Limb (tissue), 2 donors: ENCODE results near the gene USP17L29.
"Not testable (repeated sequence)": the region's sequence is repeated elsewhere in the genome, so short reads cannot be mapped to it uniquely, and the experiment has no call there.

Experiments used
- DNase-seq, 2 donors: peaks; one replicate each; pipeline ENCODE4 v3.0.0-alpha.2; 2016; ENCODE audit errors: extremely low spot score in 2 of 2

The USP17L29 gene, protein sequence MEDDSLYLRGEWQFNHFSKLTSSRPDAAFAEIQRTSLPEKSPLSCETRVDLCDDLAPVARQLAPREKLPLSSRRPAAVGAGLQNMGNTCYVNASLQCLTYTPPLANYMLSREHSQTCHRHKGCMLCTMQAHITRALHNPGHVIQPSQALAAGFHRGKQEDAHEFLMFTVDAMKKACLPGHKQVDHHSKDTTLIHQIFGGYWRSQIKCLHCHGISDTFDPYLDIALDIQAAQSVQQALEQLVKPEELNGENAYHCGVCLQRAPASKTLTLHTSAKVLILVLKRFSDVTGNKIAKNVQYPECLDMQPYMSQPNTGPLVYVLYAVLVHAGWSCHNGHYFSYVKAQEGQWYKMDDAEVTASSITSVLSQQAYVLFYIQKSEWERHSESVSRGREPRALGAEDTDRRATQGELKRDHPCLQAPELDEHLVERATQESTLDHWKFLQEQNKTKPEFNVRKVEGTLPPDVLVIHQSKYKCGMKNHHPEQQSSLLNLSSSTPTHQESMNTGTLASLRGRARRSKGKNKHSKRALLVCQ

DNA sequence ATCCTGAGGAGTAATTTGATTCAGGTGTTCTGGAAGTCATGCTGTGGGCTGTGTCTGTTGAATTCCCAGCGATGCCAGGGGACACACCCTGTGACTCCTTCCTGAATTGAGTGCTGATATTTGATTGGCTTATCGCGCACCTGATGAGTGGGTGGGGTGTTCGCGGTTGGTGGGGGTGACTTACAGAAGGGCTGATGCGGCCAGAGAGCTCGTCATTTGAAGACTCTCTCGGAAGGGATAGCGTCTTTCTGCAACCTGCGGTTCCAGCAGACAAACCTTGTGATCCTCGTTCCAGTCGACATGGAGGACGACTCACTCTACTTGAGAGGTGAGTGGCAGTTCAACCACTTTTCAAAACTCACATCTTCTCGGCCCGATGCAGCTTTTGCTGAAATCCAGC is at the start of gene USP17L29:
Gene USP17L29 (plus strand): TSS at position 301 of the 400 bp plus-strand sequence. CDS start 0 bp downstream, at position 301.
- not testable (repeated sequence) for DNase-seq

DNA sequence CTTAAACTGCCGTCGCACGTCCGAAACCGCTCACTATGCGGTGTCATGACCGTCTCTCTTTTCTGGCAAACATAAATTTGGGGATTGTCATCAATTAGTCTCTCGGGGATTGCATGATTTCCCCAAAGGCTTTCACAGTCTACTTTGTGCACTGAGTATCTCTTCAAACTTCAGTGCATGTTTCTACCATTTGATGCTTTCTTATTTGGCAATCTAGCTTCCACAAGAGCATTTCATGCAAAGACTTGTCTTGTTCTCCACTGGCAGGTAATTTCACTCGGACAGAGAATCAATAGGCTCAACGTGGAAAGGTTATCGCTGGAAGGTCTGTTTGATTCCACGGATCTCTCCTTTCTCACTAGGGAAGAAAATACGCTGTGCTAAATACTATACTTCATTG is 29.2 kb upstream of the USP17L29 start:
- DNase-seq, result not testable (repeated sequence)

DNA sequence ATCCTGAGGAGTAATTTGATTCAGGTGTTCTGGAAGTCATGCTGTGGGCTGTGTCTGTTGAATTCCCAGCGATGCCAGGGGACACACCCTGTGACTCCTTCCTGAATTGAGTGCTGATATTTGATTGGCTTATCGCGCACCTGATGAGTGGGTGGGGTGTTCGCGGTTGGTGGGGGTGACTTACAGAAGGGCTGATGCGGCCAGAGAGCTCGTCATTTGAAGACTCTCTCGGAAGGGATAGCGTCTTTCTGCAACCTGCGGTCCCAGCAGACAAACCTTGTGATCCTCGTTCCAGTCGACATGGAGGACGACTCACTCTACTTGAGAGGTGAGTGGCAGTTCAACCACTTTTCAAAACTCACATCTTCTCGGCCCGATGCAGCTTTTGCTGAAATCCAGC is 28.6 kb upstream of the USP17L29 start, which contains the start of gene USP17L24:
Gene USP17L24 (plus strand): TSS at position 301 of the 400 bp plus-strand sequence. CDS start 0 bp downstream, at position 301.
- DNase-seq, result not testable (repeated sequence)

DNA sequence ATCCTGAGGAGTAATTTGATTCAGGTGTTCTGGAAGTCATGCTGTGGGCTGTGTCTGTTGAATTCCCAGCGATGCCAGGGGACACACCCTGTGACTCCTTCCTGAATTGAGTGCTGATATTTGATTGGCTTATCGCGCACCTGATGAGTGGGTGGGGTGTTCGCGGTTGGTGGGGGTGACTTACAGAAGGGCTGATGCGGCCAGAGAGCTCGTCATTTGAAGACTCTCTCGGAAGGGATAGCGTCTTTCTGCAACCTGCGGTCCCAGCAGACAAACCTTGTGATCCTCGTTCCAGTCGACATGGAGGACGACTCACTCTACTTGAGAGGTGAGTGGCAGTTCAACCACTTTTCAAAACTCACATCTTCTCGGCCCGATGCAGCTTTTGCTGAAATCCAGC is 23.8 kb upstream of the USP17L29 start, which contains the start of gene USP17L25:
Gene USP17L25 (plus strand): TSS at position 301 of the 400 bp plus-strand sequence. CDS start 0 bp downstream, at position 301.
- not testable (repeated sequence) for DNase-seq

DNA sequence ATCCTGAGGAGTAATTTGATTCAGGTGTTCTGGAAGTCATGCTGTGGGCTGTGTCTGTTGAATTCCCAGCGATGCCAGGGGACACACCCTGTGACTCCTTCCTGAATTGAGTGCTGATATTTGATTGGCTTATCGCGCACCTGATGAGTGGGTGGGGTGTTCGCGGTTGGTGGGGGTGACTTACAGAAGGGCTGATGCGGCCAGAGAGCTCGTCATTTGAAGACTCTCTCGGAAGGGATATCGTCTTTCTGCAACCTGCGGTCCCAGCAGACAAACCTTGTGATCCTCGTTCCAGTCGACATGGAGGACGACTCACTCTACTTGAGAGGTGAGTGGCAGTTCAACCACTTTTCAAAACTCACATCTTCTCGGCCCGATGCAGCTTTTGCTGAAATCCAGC is 19.1 kb upstream of the USP17L29 start, which contains the start of gene USP17L26:
Gene USP17L26 (plus strand): TSS at position 301 of the 400 bp plus-strand sequence. CDS start 0 bp downstream, at position 301.
- DNase-seq, result not testable (repeated sequence)

DNA sequence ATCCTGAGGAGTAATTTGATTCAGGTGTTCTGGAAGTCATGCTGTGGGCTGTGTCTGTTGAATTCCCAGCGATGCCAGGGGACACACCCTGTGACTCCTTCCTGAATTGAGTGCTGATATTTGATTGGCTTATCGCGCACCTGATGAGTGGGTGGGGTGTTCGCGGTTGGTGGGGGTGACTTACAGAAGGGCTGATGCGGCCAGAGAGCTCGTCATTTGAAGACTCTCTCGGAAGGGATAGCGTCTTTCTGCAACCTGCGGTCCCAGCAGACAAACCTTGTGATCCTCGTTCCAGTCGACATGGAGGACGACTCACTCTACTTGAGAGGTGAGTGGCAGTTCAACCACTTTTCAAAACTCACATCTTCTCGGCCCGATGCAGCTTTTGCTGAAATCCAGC is 14.3 kb upstream of the USP17L29 start, which contains the start of gene USP17L5:
Gene USP17L5 (plus strand): TSS at position 301 of the 400 bp plus-strand sequence. CDS start 0 bp downstream, at position 301.
- not testable (repeated sequence) for DNase-seq

DNA sequence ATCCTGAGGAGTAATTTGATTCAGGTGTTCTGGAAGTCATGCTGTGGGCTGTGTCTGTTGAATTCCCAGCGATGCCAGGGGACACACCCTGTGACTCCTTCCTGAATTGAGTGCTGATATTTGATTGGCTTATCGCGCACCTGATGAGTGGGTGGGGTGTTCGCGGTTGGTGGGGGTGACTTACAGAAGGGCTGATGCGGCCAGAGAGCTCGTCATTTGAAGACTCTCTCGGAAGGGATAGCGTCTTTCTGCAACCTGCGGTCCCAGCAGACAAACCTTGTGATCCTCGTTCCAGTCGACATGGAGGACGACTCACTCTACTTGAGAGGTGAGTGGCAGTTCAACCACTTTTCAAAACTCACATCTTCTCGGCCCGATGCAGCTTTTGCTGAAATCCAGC is 9.6 kb upstream of the USP17L29 start, which contains the start of gene USP17L27:
Gene USP17L27 (plus strand): TSS at position 301 of the 400 bp plus-strand sequence. CDS start 0 bp downstream, at position 301.
- not testable (repeated sequence) for DNase-seq

DNA sequence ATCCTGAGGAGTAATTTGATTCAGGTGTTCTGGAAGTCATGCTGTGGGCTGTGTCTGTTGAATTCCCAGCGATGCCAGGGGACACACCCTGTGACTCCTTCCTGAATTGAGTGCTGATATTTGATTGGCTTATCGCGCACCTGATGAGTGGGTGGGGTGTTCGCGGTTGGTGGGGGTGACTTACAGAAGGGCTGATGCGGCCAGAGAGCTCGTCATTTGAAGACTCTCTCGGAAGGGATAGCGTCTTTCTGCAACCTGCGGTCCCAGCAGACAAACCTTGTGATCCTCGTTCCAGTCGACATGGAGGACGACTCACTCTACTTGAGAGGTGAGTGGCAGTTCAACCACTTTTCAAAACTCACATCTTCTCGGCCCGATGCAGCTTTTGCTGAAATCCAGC is 4.8 kb upstream of the USP17L29 start, which contains the start of gene USP17L28:
Gene USP17L28 (plus strand): TSS at position 301 of the 400 bp plus-strand sequence. CDS start 0 bp downstream, at position 301.
- not testable (repeated sequence) for DNase-seq

DNA sequence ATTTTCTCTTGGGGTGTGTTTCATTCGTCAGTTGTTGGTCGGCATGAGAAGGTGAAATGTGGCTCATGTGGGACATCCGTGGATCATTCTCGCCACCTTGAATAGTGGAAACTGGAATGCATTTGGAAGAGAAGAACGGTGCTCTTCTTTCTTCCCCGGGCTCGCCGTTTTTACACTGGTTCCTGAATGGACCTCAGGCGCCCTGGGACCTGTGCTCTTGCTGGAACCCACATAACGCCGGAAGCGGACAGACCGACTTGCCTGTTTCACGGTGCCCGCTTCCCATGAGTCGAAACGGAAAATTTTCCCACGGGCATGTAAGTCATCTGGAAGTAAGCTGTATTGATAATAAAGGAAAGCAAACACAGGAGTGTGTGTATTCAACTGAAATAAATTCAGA is 2.6 kb upstream of the USP17L29 start:
- not testable (repeated sequence) for DNase-seq

DNA sequence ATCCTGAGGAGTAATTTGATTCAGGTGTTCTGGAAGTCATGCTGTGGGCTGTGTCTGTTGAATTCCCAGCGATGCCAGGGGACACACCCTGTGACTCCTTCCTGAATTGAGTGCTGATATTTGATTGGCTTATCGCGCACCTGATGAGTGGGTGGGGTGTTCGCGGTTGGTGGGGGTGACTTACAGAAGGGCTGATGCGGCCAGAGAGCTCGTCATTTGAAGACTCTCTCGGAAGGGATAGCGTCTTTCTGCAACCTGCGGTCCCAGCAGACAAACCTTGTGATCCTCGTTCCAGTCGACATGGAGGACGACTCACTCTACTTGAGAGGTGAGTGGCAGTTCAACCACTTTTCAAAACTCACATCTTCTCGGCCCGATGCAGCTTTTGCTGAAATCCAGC is 9.4 kb downstream of the USP17L29 start, which contains the start of gene USP17L30:
Gene USP17L30 (plus strand): TSS at position 301 of the 400 bp plus-strand sequence. CDS start 0 bp downstream, at position 301.
- DNase-seq, result not testable (repeated sequence)

DNA sequence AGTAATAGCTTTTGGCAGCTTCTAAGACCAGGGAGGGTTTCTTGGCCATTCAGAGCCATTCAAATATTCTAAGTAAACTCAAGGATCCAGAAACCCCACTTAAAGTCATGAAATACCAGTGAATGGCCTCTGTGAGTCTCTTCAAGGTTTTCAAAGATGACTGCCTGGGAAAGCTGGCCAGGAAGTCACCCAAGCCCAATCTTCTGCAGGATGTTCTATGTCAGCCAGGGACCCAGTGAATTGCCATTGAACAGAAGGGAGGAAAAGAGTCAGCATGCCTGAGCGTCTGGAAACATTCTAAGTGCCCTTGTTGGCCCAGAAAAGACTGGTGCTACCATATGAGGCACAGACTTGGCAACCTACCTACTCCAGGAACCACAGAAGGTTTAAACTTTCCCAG is 26.4 kb downstream of the USP17L29 start:
- not testable (repeated sequence) for DNase-seq

DNA sequence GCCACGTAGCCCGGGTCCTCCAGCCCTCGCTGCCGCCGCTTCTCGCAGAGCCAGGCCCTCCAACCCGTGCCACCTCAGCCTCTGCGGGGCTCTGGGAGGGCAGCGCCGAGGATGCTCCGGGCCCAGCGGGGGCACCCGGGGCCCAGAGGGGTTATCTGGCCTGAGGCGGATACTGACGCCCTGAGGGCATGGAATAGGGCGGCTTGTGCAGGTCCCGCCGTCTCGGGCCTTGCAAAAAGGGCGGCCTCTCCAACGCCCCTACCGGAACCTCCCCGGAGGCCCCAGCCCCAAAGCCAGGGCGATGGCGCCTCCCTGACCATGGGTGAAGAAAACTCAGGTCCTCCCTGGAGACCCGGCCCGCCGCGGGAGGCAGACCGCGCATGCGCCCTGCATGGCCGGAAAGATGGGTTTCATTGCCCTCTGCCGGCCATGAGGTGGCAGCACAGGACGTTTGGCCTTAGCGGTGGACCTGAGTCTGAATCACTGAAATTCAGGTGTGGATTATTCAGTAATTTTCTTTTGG is 27.6 kb downstream of the USP17L29 start:
- DNase-seq, result peak in 1 of 2 donors; percentile 57

DNA sequence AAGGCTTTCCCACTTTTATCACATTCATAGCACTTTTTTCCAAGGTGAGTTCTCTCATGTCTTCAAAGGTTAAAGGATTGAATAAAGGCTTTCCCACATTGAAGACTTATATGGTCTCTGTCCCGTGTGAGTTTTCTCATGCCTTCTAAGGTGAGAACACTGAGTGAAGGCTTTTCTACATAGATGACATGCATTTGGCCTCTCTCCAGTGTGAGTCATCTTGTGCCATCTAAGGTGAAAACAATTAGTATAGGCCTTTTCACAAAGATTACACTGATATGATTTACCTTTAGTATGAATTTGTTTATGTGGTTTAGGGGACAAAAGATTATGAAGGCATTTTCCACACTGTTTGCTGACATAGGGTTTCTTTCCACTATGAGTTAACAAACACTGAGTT is 30.7 kb downstream of the USP17L29 start:
- no peak for DNase-seq

DNA sequence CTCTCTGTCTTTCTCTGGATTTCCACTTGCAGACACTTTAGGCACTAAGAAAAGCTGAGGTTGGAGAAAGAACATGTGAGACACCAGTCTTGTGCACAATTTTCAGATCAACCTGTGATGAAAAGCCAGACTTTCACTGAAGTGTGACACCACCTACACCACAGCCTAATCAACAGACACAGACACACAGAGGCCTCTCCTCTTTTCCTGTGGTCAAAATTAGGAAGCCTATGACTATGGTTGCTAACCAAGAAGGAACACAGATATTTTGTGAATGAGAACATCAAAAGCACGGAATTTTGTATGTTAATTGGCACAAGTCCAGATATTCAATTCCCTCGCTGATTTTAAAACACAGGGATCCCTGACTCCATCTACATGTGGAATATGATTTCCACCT is 35.6 kb downstream of the USP17L29 start:
- not testable (repeated sequence) for DNase-seq
